H1 (cell line): ENCODE data around the gene ANKRD6. TPM values are rescaled to one million over a fixed set of nuclear protein-coding genes. Genes with fewer than 3 reads are reported as not detected.
A peak's percentile ranks its signal among the peaks of the same experiment; 100 is the strongest.

Source experiments
- CTCF ChIA-PET: fragments of 300-600 bp; sonication (Branson Sonifier 250); formaldehyde crosslinking; loops from one replicate; lab custom pipeline; 2021; ENCODE audit not compliant: partially characterized antibody; lab: Charles Lee
- POLR2A ChIA-PET: fragments of 300-600 bp; sonication (Branson Sonifier 250); formaldehyde crosslinking; loops from one replicate; lab custom pipeline; 2021; ENCODE audit warnings: inconsistent platforms; ENCODE audit not compliant: partially characterized antibody; lab: Charles Lee
- DNase-seq, 2 experiments: peaks; one replicate each; pipeline versions ENCODE4 v3.0.0 to v3.0.0-alpha.2; 2010 to 2022; ENCODE audit warnings: low spot score in 2 of 2, low read depth in 1 of 2, mixed read lengths in 1 of 2
- FAIRE-seq: peaks from 2 replicates; lab custom pipeline; 2011; peaks lifted over from hg19 to GRCh38; lab: Jason Lieb, UNC
- H2AFZ ChIP-seq: 2 replicates; pipeline ENCODE4 v1.8.1; 2012; ENCODE audit warnings: low read length, inconsistent platforms
- H2AK5ac ChIP-seq: 2 replicates; pipeline ENCODE4 v1.6.1; 2013; ENCODE audit warnings: low read depth, low read length
- H2BK120ac ChIP-seq: replicated peaks from 2 replicates; pipeline ENCODE3; 2013; ENCODE audit warnings: low read depth, low read length, inconsistent platforms
- H2BK12ac ChIP-seq: 2 replicates; pipeline ENCODE4 v1.6.1; 2013; ENCODE audit warnings: low read depth, low read length
- H2BK15ac ChIP-seq: 2 replicates; pipeline ENCODE4 v1.6.1; 2013; ENCODE audit warnings: low read length
- H2BK20ac ChIP-seq: 2 replicates; pipeline ENCODE4 v1.6.1; 2013; ENCODE audit warnings: low read length
- H2BK5ac ChIP-seq: 2 replicates; pipeline ENCODE4 v1.6.1; 2013; ENCODE audit warnings: low read depth, low read length
- H3K14ac ChIP-seq: 2 replicates; pipeline ENCODE4 v1.6.1; 2013; ENCODE audit warnings: inconsistent platforms; ENCODE audit not compliant: insufficient read length
- H3K18ac ChIP-seq: 2 replicates; pipeline ENCODE4 v1.6.1; 2013; ENCODE audit warnings: low read length; ENCODE audit errors: extremely low read depth
- H3K23ac ChIP-seq: 2 replicates; pipeline ENCODE4 v1.6.1; 2013; ENCODE audit warnings: inconsistent platforms; ENCODE audit not compliant: insufficient read length
- H3K23me2 ChIP-seq: 2 replicates; pipeline ENCODE4 v1.6.1; 2013; ENCODE audit warnings: low read depth, low read length
- H3K27ac ChIP-seq: 2 replicates; pipeline ENCODE4 v1.6.1; 2011; ENCODE audit warnings: low read depth, low read length, inconsistent platforms
- H3K27me3 ChIP-seq, 4 experiments: replicated peaks in 1 of 4; 1 replicate in 1 of 4; 2 replicates in 3 of 4; pipeline versions ENCODE4 v1.6.1 to v1.8.1; 2011 to 2013; ENCODE audit warnings: low read length in 3 of 4, mild to moderate bottlenecking in 3 of 4, inconsistent platforms in 2 of 4, mixed read lengths in 2 of 4, moderate library complexity in 1 of 4; ENCODE audit not compliant: control insufficient read depth in 3 of 4, insufficient read depth in 3 of 4; ENCODE audit errors: extremely low read depth in 1 of 4
- H3K36me3 ChIP-seq, 4 experiments: 2 replicates each; pipeline versions ENCODE4 v1.6.1 to v1.8.1; 2011 to 2013; ENCODE audit warnings: mild to moderate bottlenecking in 4 of 4, low read length in 3 of 4, moderate library complexity in 2 of 4, control low read depth in 1 of 4, inconsistent platforms in 1 of 4; ENCODE audit not compliant: insufficient read depth in 4 of 4, control insufficient read depth in 2 of 4
- H3K4ac ChIP-seq: replicated peaks from 2 replicates; pipeline ENCODE3; 2013; ENCODE audit warnings: low read length, low read depth, mixed read lengths, inconsistent platforms; ENCODE audit not compliant: insufficient read length
- H3K4me1 ChIP-seq, 4 experiments: replicated peaks in 1 of 4; 1 replicate in 1 of 4; 2 replicates in 3 of 4; pipeline versions ENCODE4 v1.6.1 to v1.8.1; 2011 to 2013; ENCODE audit warnings: low read length in 3 of 4, inconsistent platforms in 2 of 4, mixed read lengths in 1 of 4; ENCODE audit not compliant: insufficient read depth in 4 of 4, control insufficient read depth in 3 of 4
- H3K4me2 ChIP-seq, 2 experiments: 2 replicates each; pipeline versions ENCODE4 v1.6.1 to v1.8.1; 2011 to 2013; ENCODE audit warnings: low read depth in 2 of 2, low read length in 2 of 2, control low read depth in 1 of 2, inconsistent platforms in 1 of 2, mild to moderate bottlenecking in 1 of 2; ENCODE audit not compliant: insufficient read depth in 1 of 2
- H3K4me3 ChIP-seq, 4 experiments: fragments of 200-600, 300-600 bp in 1 of 4; sonication (generic), shearing (Covaris generic), sonication (Bioruptor Twin) in 1 of 4; 2 replicates each; pipeline versions ENCODE4 v1.5.1 to v1.8.1; 2011 to 2016; ENCODE audit warnings: low read length in 4 of 4, low read depth in 3 of 4, control low read depth in 2 of 4, inconsistent platforms in 2 of 4, mild to moderate bottlenecking in 2 of 4, mixed read lengths in 1 of 4, moderate library complexity in 1 of 4; ENCODE audit not compliant: insufficient read depth in 2 of 4; ENCODE audit errors: extremely low read depth in 1 of 4
- H3K56ac ChIP-seq: replicated peaks from 2 replicates; pipeline ENCODE3; 2013; ENCODE audit warnings: low read depth, mild to moderate bottlenecking, mixed read lengths, low read length, inconsistent platforms; ENCODE audit not compliant: insufficient read length
- H3K79me1 ChIP-seq: 2 replicates; pipeline ENCODE4 v1.6.1; 2013; ENCODE audit warnings: low read depth, low read length, control low read depth
- H3K79me2 ChIP-seq, 2 experiments: 2 replicates each; pipeline versions ENCODE4 v1.6.1 to v1.8.1; 2012 to 2013; ENCODE audit warnings: low read length in 2 of 2, mild to moderate bottlenecking in 2 of 2, inconsistent platforms in 1 of 2; ENCODE audit not compliant: insufficient read depth in 2 of 2, control insufficient read depth in 1 of 2
- H3K9ac ChIP-seq, 4 experiments: replicated peaks in 1 of 4; 1 replicate in 1 of 4; 2 replicates in 3 of 4; pipeline versions ENCODE4 v1.6.1 to v1.8.1; 2011 to 2013; ENCODE audit warnings: low read depth in 3 of 4, low read length in 3 of 4, control low read depth in 2 of 4, mild to moderate bottlenecking in 2 of 4, moderate library complexity in 2 of 4, inconsistent platforms in 1 of 4; ENCODE audit errors: extremely low read depth in 1 of 4
- H3K9me3 ChIP-seq, 2 experiments: 2 replicates each; pipeline versions ENCODE4 v1.6.1 to v1.8.1; 2012 to 2013; ENCODE audit warnings: mild to moderate bottlenecking in 2 of 2, moderate library complexity in 2 of 2, control low read depth in 1 of 2, inconsistent platforms in 1 of 2, low read depth in 1 of 2, low read length in 1 of 2, mixed read lengths in 1 of 2; ENCODE audit not compliant: insufficient read depth in 2 of 2
- H4K20me1 ChIP-seq, 2 experiments: replicated peaks in 1 of 2; 2 replicates each; pipeline versions ENCODE3 to v1.8.1; 2011 to 2013; ENCODE audit warnings: inconsistent platforms in 2 of 2, low read length in 2 of 2, mild to moderate bottlenecking in 1 of 2; ENCODE audit not compliant: insufficient read depth in 2 of 2, control insufficient read depth in 1 of 2
- H4K5ac ChIP-seq: 2 replicates; pipeline ENCODE4 v1.6.1; 2013; ENCODE audit warnings: low read length, low read depth, mixed read lengths, inconsistent platforms; ENCODE audit not compliant: insufficient read length
- H4K8ac ChIP-seq: 2 replicates; pipeline ENCODE4 v1.8.0; 2013; ENCODE audit warnings: mild to moderate bottlenecking, moderate library complexity, low read length, inconsistent platforms; ENCODE audit not compliant: insufficient read depth; ENCODE audit errors: extremely low read depth
- H4K91ac ChIP-seq: replicated peaks from 2 replicates; pipeline ENCODE3; 2013; ENCODE audit warnings: low read length, mixed read lengths, inconsistent platforms; ENCODE audit not compliant: insufficient read length
- ATF2 ChIP-seq: IDR thresholded peaks from 2 replicates; pipeline ENCODE4 v1.6.1; 2012; ENCODE audit warnings: low read length, inconsistent platforms
- KDM1A ChIP-seq: fragments of 200-600, 300-600 bp; sonication (generic); IDR thresholded peaks from 2 replicates; pipeline ENCODE4 v1.7.1; 2016; ENCODE audit warnings: mild to moderate bottlenecking, low read length, borderline replicate concordance
- KDM5A ChIP-seq: fragments of 200-600 bp; IDR thresholded peaks from 2 replicates; pipeline ENCODE4 v1.7.1; 2012; ENCODE audit warnings: mild to moderate bottlenecking, low read length, inconsistent platforms, mixed read lengths
- NRF1 ChIP-seq: IDR thresholded peaks from 2 replicates; pipeline ENCODE4 v1.6.1; 2011; ENCODE audit warnings: mild to moderate bottlenecking, low read depth, low read length, improper control_type of control experiment
- PHF8 ChIP-seq: fragments of 200-600 bp; sonication (generic); conservative IDR thresholded peaks from 2 replicates; pipeline ENCODE4 v1.7.1; 2012; ENCODE audit warnings: low read depth, mild to moderate bottlenecking, inconsistent platforms, low read length, moderate library complexity
- POLR2A ChIP-seq, 2 experiments: IDR thresholded peaks; 1 replicate in 1 of 2; 2 replicates in 1 of 2; pipeline ENCODE4 v1.6.1; 2011; ENCODE audit warnings: low read depth in 2 of 2, low read length in 2 of 2, mild to moderate bottlenecking in 2 of 2; ENCODE audit errors: control extremely low read depth in 1 of 2
- RFX5 ChIP-seq: IDR thresholded peaks from 2 replicates; pipeline ENCODE4 v1.6.1; 2011; ENCODE audit warnings: low read depth, low read length, improper control_type of control experiment, borderline replicate concordance
- SIRT6 ChIP-seq: IDR thresholded peaks from one replicate; pipeline ENCODE4 v1.7.1; 2012; ENCODE audit warnings: low read length, inconsistent platforms
- SP4 ChIP-seq: IDR thresholded peaks from 2 replicates; pipeline ENCODE4 v1.6.1; 2012; ENCODE audit warnings: low read length, inconsistent platforms
- SRF ChIP-seq: IDR thresholded peaks from 2 replicates; pipeline ENCODE4 v1.6.1; 2011; ENCODE audit warnings: mild to moderate bottlenecking, low read depth, low read length, moderate library complexity
- TBP ChIP-seq: IDR thresholded peaks from 2 replicates; pipeline ENCODE4 v1.6.1; 2011; ENCODE audit warnings: low read depth, low read length, improper control_type of control experiment
- WGBS, 2 experiments: shearing (Covaris generic) in 1 of 2; methylation state at CpG; one replicate each; pipeline versions ENCODE4 v1.1.6 to v1.1.7; 2013 to 2015; ENCODE audit warnings: low lambda C conversion rate in 2 of 2, mixed read lengths in 2 of 2, inconsistent platforms in 1 of 2, low coverage in 1 of 2, missing lambda C conversion rate in 1 of 2; ENCODE audit not compliant: insufficient replicate concordance in 2 of 2, insufficient coverage in 1 of 2, insufficient read length in 1 of 2; ENCODE audit errors: extremely low coverage in 1 of 2, missing lambda C conversion rate in 1 of 2; 5-methylcytosine and 5-hydroxymethylcytosine counted together
- polyA plus RNA-seq, 7 experiments: library from polyadenylated mRNA; depleted of rRNA in 3 of 7; stranded (reverse) in 5 of 7; unstranded in 2 of 7; fragments of >200 nt in 5 of 7; fragments of 200-250 nt in 2 of 7; gene quantifications; 1 replicate in 5 of 7; 2 replicates in 1 of 7; 4 replicates in 1 of 7; pipeline versions ENCODE4 v1.2.1 to v1.2.3, GENCODE V29; 2011 to 2013; ENCODE audit warnings: missing spikeins in 2 of 7, mixed read lengths in 2 of 7
- total RNA-seq: library from RNA; stranded (reverse); fragmentation: NEBNext Ultra II Directional; extraction: Animal tissue kit (Norgen Biotek cat#: 25700); gene quantifications from 2 replicates; pipeline ENCODE4 v1.2.1, GENCODE V29; 2021

Gene ANKRD6
- total and polyA plus RNA-seq, 2 of the 8 experiments (the other 6 are each of a cell fraction or from before 2014, with no cell fraction given) = 5.9 to 12.8 TPM

GRCh38 chr6:89615882-89616281, 182.9 kb downstream of the ANKRD6 start:
- Histone ChIP-seq H3K23me2 (no peaks in the 10 kb centered on the region), H3K27me3 (no peaks in the 10 kb centered on the region), H3K18ac (no peak overlapping the region), H3K9ac (no peak overlapping the region), H3K4me3 (no peak overlapping the region), H3K56ac (no peak overlapping the region), H3K27ac (no peak overlapping the region), H4K5ac (no peak overlapping the region), H2BK20ac (no peak overlapping the region), H2BK120ac (no peak overlapping the region), H4K8ac (no peak overlapping the region), H2AFZ (no peak overlapping the region), H2AK5ac (no peak overlapping the region), H4K20me1 (no peaks in the 10 kb centered on the region), H3K79me1 (no peaks in the 10 kb centered on the region; the same call in 1 of the 2 replicates), H3K14ac (no peak overlapping the region), H3K79me2 (no peaks in the 10 kb centered on the region), H2BK12ac (no peak overlapping the region), H2BK5ac (no peak overlapping the region), H3K4me2 (no peak overlapping the region), H2BK15ac (no peak overlapping the region), H3K4me1 (no peaks in the 10 kb centered on the region), H3K23ac (no peak overlapping the region), H3K9me3 (no peaks in the 10 kb centered on the region), H3K4ac (no peak overlapping the region), H3K36me3 (no peaks in the 10 kb centered on the region), H4K91ac (no peak overlapping the region)
- POLR2A ChIA-PET = no interaction called here
- peak in 1 of 2 experiments; percentile 35 for DNase-seq
- FAIRE-seq = no peak
- CTCF ChIA-PET = interaction anchor here (0.8 to 11.0 kb wide), 4 partner anchors 20 to 243 kb away, joined by 3 to 183 read pairs (median 3); partner anchors contain the start of gene ANKRD6
- WGBS, 2 experiments = 86% methylated on average over 5 of the region's 5 CpGs; no CpG with 5 or more reads in 1 of the 2 experiments
- TF ChIP-seq POLR2A (IDR thresholded peaks at IDR 0.05; ENCODE audit: control extremely low read depth in 1 of 2, low read depth in 2 of 2, low read length in 2 of 2) (no peak), KDM5A (no peak), KDM1A (no peak), SP4 (no peak), RFX5 (no peak), SIRT6 (no peak), NRF1 (no peak), TBP (no peak), SRF (no peak), ATF2 (no peak), PHF8 (no peak)
